ENCODE data around the gene SWT1.

- TF ChIP-seq CTCF (conservative IDR thresholded peaks at IDR 0.05) (no peak), ZFX (IDR thresholded peaks at IDR 0.05) (no peak)
Measured at GRCh38 chr1:185328255-185328654, 171.3 kb downstream of the SWT1 start.
